ENCODE data around the gene XXYLT1. TPM values are rescaled to one million over a fixed set of nuclear protein-coding genes. Genes with fewer than 3 reads are reported as not detected.

XXYLT1 gene
- total and polyA plus RNA-seq, 10 of the 15 experiments (the other 5 are each of a cell fraction or from before 2014, with no cell fraction given): 1.2 to 14.2 (median 9.3) TPM

DNA sequence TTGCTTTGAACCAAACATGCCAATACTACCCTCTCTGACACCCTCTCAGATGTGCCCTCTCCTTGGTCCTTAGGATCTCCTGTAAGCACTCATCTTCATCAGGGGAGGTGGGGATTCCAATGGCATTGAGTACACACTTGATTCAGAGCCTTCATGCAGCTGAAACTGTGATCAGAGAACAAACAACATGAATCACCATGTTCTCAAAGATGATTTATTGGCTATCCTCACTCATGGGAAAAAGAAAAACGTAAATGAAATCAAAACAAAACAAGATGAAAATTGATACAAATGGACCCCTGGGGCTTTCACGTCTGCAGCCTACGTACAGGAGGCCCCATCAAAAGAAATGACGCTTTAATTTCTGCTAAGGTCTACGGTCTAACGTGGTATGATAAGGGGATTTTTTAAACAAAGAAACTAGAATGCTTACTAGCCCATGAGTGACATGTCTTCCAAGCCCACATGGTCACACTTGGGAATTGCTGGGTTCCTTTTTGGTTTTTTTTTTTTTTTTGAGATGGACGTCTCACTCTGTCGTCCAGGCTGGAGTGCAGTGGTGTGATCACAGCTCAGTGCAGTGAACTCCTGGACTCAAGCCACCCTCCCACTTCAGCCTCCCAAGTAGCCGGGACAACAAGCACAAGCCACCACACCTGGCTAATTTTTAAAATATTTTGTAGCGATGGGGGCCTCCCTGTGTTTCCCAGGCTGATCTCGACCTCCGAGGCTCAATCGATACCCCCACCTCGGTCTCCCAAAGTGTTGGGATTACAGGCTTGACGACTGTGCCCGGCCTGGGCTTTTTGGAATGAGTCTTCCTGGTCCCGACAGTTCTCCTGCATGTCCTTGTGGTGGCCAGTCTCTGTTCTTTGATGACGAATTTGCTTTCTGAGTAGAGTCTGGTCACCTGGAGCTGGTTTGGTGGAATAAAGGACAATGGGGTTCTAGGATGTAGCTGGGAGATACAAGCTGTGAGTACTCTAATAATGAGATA lies 202.6 kb downstream of the XXYLT1 start:
- Histone ChIP-seq H3K4me2 (ENCODE audit: control insufficient read depth, insufficient read depth) (no peak overlapping the region), H2AFZ (ENCODE audit: control insufficient read depth, low read depth, low read length) (no peak overlapping the region), H3K4me1 (ENCODE audit: control insufficient read depth, insufficient read depth, low read length) (peaks cover 6% of the 10 kb centered on the region), H3K4me3 (no peak overlapping the region), H4K20me1 (ENCODE audit: control insufficient read depth, insufficient read depth) (no peaks in the 10 kb centered on the region), H3K9me3 (replicated peaks; ENCODE audit: control insufficient read depth, insufficient read depth, low read length) (no peaks in the 10 kb centered on the region; the same call in 2 of the 3 replicates), H3K9ac (ENCODE audit: control insufficient read depth, insufficient read depth, low read length) (no peak overlapping the region), H3K36me3 (ENCODE audit: control insufficient read depth in 2 of 2, insufficient read depth in 2 of 2, low read length in 1 of 2) (no peaks in the 10 kb centered on the region; a peak in 2 of 4 replicates), H3K27me3 (replicated peaks in 1 of 2; ENCODE audit: control insufficient read depth in 2 of 2, insufficient read depth in 2 of 2, low read length in 1 of 2) (no peaks in the 10 kb centered on the region), H3K27ac (ENCODE audit: control insufficient read depth, insufficient read depth) (no peak overlapping the region), H3K79me2 (ENCODE audit: control insufficient read depth, insufficient read depth, low read length) (no peaks in the 10 kb centered on the region)
- in situ Hi-C loops (cut with MboI) (no loop called here), intact Hi-C loops (cut with micrococcal nuclease; ENCODE audit: unreplicated experiment) (no loop called here)
- no peak for DNase-seq (ENCODE audit: low read depth, low spot score)
- WGBS (ENCODE audit: insufficient coverage, insufficient replicate concordance, low lambda C conversion rate, missing lambda C conversion rate): 85% methylated on average over 16 of the region's 18 CpGs
- ChIA-PET POLR2A (no interaction called here), CTCF (interaction anchor here (0.6 kb wide), 1 partner anchor 25 kb away, joined by 3 read pairs; no protein-coding TSS in a partner anchor), SMC1A (ENCODE audit: uncharacterized antibody, unreplicated experiment) (interaction anchor here (0.9 kb wide), 1 partner anchor 19 kb away, joined by 4 read pairs; no protein-coding TSS in a partner anchor), RAD21 (ENCODE audit: unreplicated experiment) (no interaction called here)
- no TSS peak for BruUV-seq (replicated peaks)
- TF ChIP-seq TCF7 (IDR thresholded peaks at IDR 0.05; ENCODE audit: borderline replicate concordance) (no peak), CBX3 (IDR thresholded peaks at IDR 0.05; ENCODE audit: borderline replicate concordance, low read depth) (no peak), NR2C1 (IDR thresholded peaks at IDR 0.05) (no peak), POLR2AphosphoS5 (IDR thresholded peaks at IDR 0.05; ENCODE audit: low read length) (no peak), NFXL1 (IDR thresholded peaks at IDR 0.05; ENCODE audit: borderline replicate concordance) (no peak), YY1 (IDR thresholded peaks at IDR 0.05; ENCODE audit: low read depth, low read length) (no peak), WRNIP1 (IDR thresholded peaks at IDR 0.05; ENCODE audit: borderline replicate concordance, low read depth, low read length) (no peak), SUZ12 (IDR thresholded peaks at IDR 0.05; ENCODE audit: unreplicated experiment) (no peak), IKZF1 (conservative IDR thresholded peaks at IDR 0.05) (no peak), SMC3 (IDR thresholded peaks at IDR 0.05; ENCODE audit: borderline replicate concordance, low read length) (no peak), SMAD1 (IDR thresholded peaks at IDR 0.05; ENCODE audit: low read depth, partially characterized antibody) (no peak)
- TF ChIP-seq, protein P1, sequence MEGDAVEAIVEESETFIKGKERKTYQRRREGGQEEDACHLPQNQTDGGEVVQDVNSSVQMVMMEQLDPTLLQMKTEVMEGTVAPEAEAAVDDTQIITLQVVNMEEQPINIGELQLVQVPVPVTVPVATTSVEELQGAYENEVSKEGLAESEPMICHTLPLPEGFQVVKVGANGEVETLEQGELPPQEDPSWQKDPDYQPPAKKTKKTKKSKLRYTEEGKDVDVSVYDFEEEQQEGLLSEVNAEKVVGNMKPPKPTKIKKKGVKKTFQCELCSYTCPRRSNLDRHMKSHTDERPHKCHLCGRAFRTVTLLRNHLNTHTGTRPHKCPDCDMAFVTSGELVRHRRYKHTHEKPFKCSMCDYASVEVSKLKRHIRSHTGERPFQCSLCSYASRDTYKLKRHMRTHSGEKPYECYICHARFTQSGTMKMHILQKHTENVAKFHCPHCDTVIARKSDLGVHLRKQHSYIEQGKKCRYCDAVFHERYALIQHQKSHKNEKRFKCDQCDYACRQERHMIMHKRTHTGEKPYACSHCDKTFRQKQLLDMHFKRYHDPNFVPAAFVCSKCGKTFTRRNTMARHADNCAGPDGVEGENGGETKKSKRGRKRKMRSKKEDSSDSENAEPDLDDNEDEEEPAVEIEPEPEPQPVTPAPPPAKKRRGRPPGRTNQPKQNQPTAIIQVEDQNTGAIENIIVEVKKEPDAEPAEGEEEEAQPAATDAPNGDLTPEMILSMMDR (IDR thresholded peaks at IDR 0.05 in 2 of 3, conservative IDR thresholded peaks at IDR 0.05 in 1 of 3; ENCODE audit: control insufficient read depth in 2 of 3, extremely low read depth in 1 of 3, insufficient read depth in 1 of 3, low read depth in 3 of 3, low read length in 3 of 3): no peak
- FAIRE-seq: no peak
- no peak for ATAC-seq
